HG03045 (cell line): ENCODE results near the gene ZBED5.
A peak's percentile ranks its signal among the peaks of the same experiment; 100 is the strongest.

ENCODE experiments used
- ATAC-seq: cut with Tn5 transposase; IDR thresholded peaks from one replicate; pipeline ENCODE4 v1.9.1; 2021; ENCODE audit warnings: mild to moderate bottlenecking, moderate library complexity; ENCODE audit not compliant: unreplicated experiment

The ZBED5 gene

GRCh38 chr11:10881892-10882291, 24.0 kb upstream of the ZBED5 start:
- no peak for ATAC-seq

GRCh38 chr11:10878408-10879214, 20.8 kb upstream of the ZBED5 start:
- ATAC-seq = no peak

- ATAC-seq = no peak
These were observed 18.3 kb upstream of the ZBED5 start for GRCh38 chr11:10876158-10876557.

- no peak for ATAC-seq
These were observed 17.7 kb upstream of the ZBED5 start for GRCh38 chr11:10875430-10876021.

- no peak for ATAC-seq
These were observed 14.2 kb upstream of the ZBED5 start for GRCh38 chr11:10872097-10872496.

- ATAC-seq = no peak
These were observed 10.5 kb upstream of the ZBED5 start for GRCh38 chr11:10868352-10868751.

GRCh38 chr11:10866893-10867331, 9.1 kb upstream of the ZBED5 start:
- ATAC-seq = no peak

GRCh38 chr11:10865837-10866270, 8.0 kb upstream of the ZBED5 start:
- no peak for ATAC-seq

- ATAC-seq = no peak
These were observed 6.8 kb upstream of the ZBED5 start for GRCh38 chr11:10864688-10865087.

GRCh38 chr11:10862446-10862845, 4.6 kb upstream of the ZBED5 start:
- ATAC-seq = no peak

- no peak for ATAC-seq
These were observed 3.9 kb upstream of the ZBED5 start for GRCh38 chr11:10861799-10862198.

GRCh38 chr11:10861047-10861446, 3.2 kb upstream of the ZBED5 start:
- no peak for ATAC-seq

- peak; percentile 23 for ATAC-seq
These were observed 829 bp upstream of the ZBED5 start for GRCh38 chr11:10858439-10859325.

GRCh38 chr11:10857459-10857708, 469 bp downstream of the ZBED5 start:
- ATAC-seq = peak; percentile 11

GRCh38 chr11:10856689-10857458, 979 bp downstream of the ZBED5 start:
- ATAC-seq = peak; percentile 0

- ATAC-seq = no peak
These were observed 2.6 kb downstream of the ZBED5 start for GRCh38 chr11:10855295-10855694.

GRCh38 chr11:10847960-10848860, 9.6 kb downstream of the ZBED5 start:
- ATAC-seq = no peak

- ATAC-seq = no peak
These were observed 11.2 kb downstream of the ZBED5 start for GRCh38 chr11:10846660-10847059.

- ATAC-seq = no peak
These were observed 12.3 kb downstream of the ZBED5 start for GRCh38 chr11:10845589-10845988.

- ATAC-seq = no peak
These were observed 13.1 kb downstream of the ZBED5 start for GRCh38 chr11:10844796-10845195.
